CD4-positive, alpha-beta T cell (primary cell): ENCODE results near the gene TNFRSF13B. TPM values are rescaled to one million over a fixed set of nuclear protein-coding genes. Genes with fewer than 3 reads are reported as not detected.

ENCODE experiments used
- ATAC-seq: fragments of 200-7000 bp; cut with Tn5 transposase; one replicate; pipeline ENCODE4 v1.10.0; 2022; ENCODE audit warnings: mild to moderate bottlenecking; ENCODE audit not compliant: poor library complexity
- CTCF ChIA-PET: fragments of 350-600 bp; sonication (Branson Sonifier 250); formaldehyde crosslinking; loops from one replicate; lab custom pipeline; 2021; ENCODE audit warnings: antibody characterized with exemption, inconsistent platforms; lab: Charles Lee
- POLR2A ChIA-PET: fragments of 350-600 bp; sonication (Branson Sonifier 250); formaldehyde crosslinking; loops from one replicate; lab custom pipeline; 2021; ENCODE audit warnings: antibody characterized with exemption, inconsistent platforms; lab: Charles Lee
- DNase-seq, 14 experiments: peaks; one replicate each; pipeline ENCODE4 v3.0.0-alpha.2; 2013 to 2020; ENCODE audit warnings: mixed read lengths in 2 of 14
- H3K27ac ChIP-seq, 2 donors: one replicate each; pipeline versions ENCODE4 v1.5.1 to v1.7.0; 2013; ENCODE audit warnings: low read length in 2 of 2, low read depth in 1 of 2, mild to moderate bottlenecking in 1 of 2
- H3K27me3 ChIP-seq, 2 experiments: 1 replicate in 1 of 2; 2 replicates in 1 of 2; pipeline versions ENCODE4 v1.6.1 to v1.7.0; 2013; ENCODE audit warnings: low read length in 2 of 2, control low read depth in 1 of 2, mild to moderate bottlenecking in 1 of 2, moderate library complexity in 1 of 2; ENCODE audit not compliant: insufficient read depth in 2 of 2, control insufficient read depth in 1 of 2
- H3K36me3 ChIP-seq: one replicate; pipeline ENCODE4 v1.6.1; 2013; ENCODE audit warnings: low read length, control low read depth; ENCODE audit not compliant: insufficient read depth
- H3K4me1 ChIP-seq: one replicate; pipeline ENCODE4 v1.6.1; 2013; ENCODE audit warnings: low read length, control low read depth; ENCODE audit not compliant: insufficient read depth
- H3K4me3 ChIP-seq: one replicate; pipeline ENCODE4 v1.5.1; 2013; ENCODE audit warnings: mild to moderate bottlenecking, low read length, moderate library complexity
- H3K9me3 ChIP-seq, 2 experiments: 1 replicate in 1 of 2; 2 replicates in 1 of 2; pipeline versions ENCODE4 v1.6.1 to v1.7.0; 2013; ENCODE audit warnings: low read length in 2 of 2, mild to moderate bottlenecking in 2 of 2, control low read depth in 1 of 2, moderate library complexity in 1 of 2; ENCODE audit not compliant: control insufficient read depth in 1 of 2, insufficient read depth in 1 of 2
- H3K27ac Mint-ChIP-seq: one replicate; pipeline ENCODE4 v1.8.0; 2020; ENCODE audit warnings: mixed read lengths
- H3K27me3 Mint-ChIP-seq: one replicate; pipeline ENCODE4 v1.8.0; 2021; ENCODE audit warnings: mixed read lengths
- H3K36me3 Mint-ChIP-seq: one replicate; pipeline ENCODE4 v1.8.0; 2021; ENCODE audit warnings: low read depth, mixed read lengths
- H3K4me1 Mint-ChIP-seq: one replicate; pipeline ENCODE4 v1.8.0; 2021; ENCODE audit warnings: low read depth, mixed read lengths
- H3K4me3 Mint-ChIP-seq: one replicate; pipeline ENCODE4 v1.8.0; 2020; ENCODE audit warnings: mild to moderate bottlenecking, mixed read lengths
- H3K9me3 Mint-ChIP-seq: one replicate; pipeline ENCODE4 v1.8.0; 2020; ENCODE audit warnings: mixed read lengths
- intact Hi-C, 2 experiments: fragments of 100-400 bp; cut with DNase I in 1 of 2; cut with micrococcal nuclease in 1 of 2; formaldehyde crosslinking; loops; one replicate each; pipeline versions ENCODE4 v1.15.1 to v1.9.0; 2023 to 2025; cut with DNase I, micrococcal nuclease
- total RNA-seq, 174 experiments: library from RNA in 2 of 174; stranded (reverse) in 2 of 174; gene quantifications; one replicate each; pipeline ENCODE4 v1.2.3 and lab custom pipeline; 2021 to 2026
- TF ChIP-seq, protein P1 (sequence below): fragments of 200-600 bp; IDR thresholded peaks from one replicate; pipeline ENCODE4 v1.8.0; 2022; ENCODE audit warnings: antibody characterized with exemption, mild to moderate bottlenecking

TNFRSF13B gene
- total RNA-seq, 2 experiments from 2014 or later: not detected

- DNase-seq (no peak), ATAC-seq (no peak)
- peak overlapping the region; percentile 46 for H3K27ac Mint-ChIP-seq
- POLR2A ChIA-PET: no interaction called here
- intact Hi-C loops: loop anchor here in 1 of 2 experiments (5.0 kb wide), 2 partner anchors 65 to 450 kb away; no protein-coding TSS in a partner anchor
- no peaks in the 10 kb centered on the region for H3K27me3 Mint-ChIP-seq
- Histone ChIP-seq H3K4me3 (no peak overlapping the region), H3K27ac (peak overlapping the region in 1 of 2 donors; percentile 3), H3K9me3 (no peaks in the 10 kb centered on the region), H3K4me1 (peaks cover 47% of the 10 kb centered on the region), H3K27me3 (no peaks in the 10 kb centered on the region), H3K36me3 (no peaks in the 10 kb centered on the region)
- H3K4me3 Mint-ChIP-seq: peak overlapping the region; percentile 39
- no peaks in the 10 kb centered on the region for H3K9me3 Mint-ChIP-seq
- H3K36me3 Mint-ChIP-seq: no peaks in the 10 kb centered on the region
- peaks cover 43% of the 10 kb centered on the region for H3K4me1 Mint-ChIP-seq
- TF ChIP-seq, protein P1, sequence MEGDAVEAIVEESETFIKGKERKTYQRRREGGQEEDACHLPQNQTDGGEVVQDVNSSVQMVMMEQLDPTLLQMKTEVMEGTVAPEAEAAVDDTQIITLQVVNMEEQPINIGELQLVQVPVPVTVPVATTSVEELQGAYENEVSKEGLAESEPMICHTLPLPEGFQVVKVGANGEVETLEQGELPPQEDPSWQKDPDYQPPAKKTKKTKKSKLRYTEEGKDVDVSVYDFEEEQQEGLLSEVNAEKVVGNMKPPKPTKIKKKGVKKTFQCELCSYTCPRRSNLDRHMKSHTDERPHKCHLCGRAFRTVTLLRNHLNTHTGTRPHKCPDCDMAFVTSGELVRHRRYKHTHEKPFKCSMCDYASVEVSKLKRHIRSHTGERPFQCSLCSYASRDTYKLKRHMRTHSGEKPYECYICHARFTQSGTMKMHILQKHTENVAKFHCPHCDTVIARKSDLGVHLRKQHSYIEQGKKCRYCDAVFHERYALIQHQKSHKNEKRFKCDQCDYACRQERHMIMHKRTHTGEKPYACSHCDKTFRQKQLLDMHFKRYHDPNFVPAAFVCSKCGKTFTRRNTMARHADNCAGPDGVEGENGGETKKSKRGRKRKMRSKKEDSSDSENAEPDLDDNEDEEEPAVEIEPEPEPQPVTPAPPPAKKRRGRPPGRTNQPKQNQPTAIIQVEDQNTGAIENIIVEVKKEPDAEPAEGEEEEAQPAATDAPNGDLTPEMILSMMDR: no peak
- CTCF ChIA-PET: no interaction called here
Observed at GRCh38 chr17:16987066-16987829, 15.3 kb upstream of the TNFRSF13B start.

- no peak overlapping the region for H3K4me3 ChIP-seq
- no peak overlapping the region for H3K27ac ChIP-seq
- Mint-ChIP-seq H3K36me3 (no peaks in the 10 kb centered on the region), H3K4me3 (no peak overlapping the region), H3K4me1 (peaks cover 35% of the 10 kb centered on the region), H3K9me3 (no peaks in the 10 kb centered on the region), H3K27ac (peak overlapping the region; percentile 46), H3K27me3 (no peaks in the 10 kb centered on the region)
- peaks cover 43% of the 10 kb centered on the region for H3K4me1 ChIP-seq
- ChIA-PET POLR2A (no interaction called here), CTCF (no interaction called here)
- no peaks in the 10 kb centered on the region for H3K27me3 ChIP-seq
- H3K9me3 ChIP-seq: no peaks in the 10 kb centered on the region
- ATAC-seq (no peak), DNase-seq (no peak)
- intact Hi-C loops: loop anchor here in 1 of 2 experiments (5.0 kb wide), 2 partner anchors 64 to 449 kb away; no protein-coding TSS in a partner anchor
- TF ChIP-seq, protein P1: no peak
- no peaks in the 10 kb centered on the region for H3K36me3 ChIP-seq
Observed at GRCh38 chr17:16986391-16986790, 14.5 kb upstream of the TNFRSF13B start.

- Histone ChIP-seq H3K9me3 (no peaks in the 10 kb centered on the region), H3K27me3 (no peaks in the 10 kb centered on the region), H3K4me1 (no peaks in the 10 kb centered on the region), H3K36me3 (no peaks in the 10 kb centered on the region), H3K4me3 (no peak overlapping the region), H3K27ac (no peak overlapping the region)
- ChIA-PET CTCF (no interaction called here), POLR2A (no interaction called here)
- no peaks in the 10 kb centered on the region for H3K36me3 Mint-ChIP-seq
- no peaks in the 10 kb centered on the region for H3K27me3 Mint-ChIP-seq
- no peak overlapping the region for H3K4me3 Mint-ChIP-seq
- no peak for DNase-seq
- intact Hi-C loops: no loop called here
- no peaks in the 10 kb centered on the region for H3K9me3 Mint-ChIP-seq
- H3K4me1 Mint-ChIP-seq: no peaks in the 10 kb centered on the region
- TF ChIP-seq, protein P1: no peak
- no peak overlapping the region for H3K27ac Mint-ChIP-seq
- no peak for ATAC-seq
Observed at GRCh38 chr17:16981928-16982327, 10.0 kb upstream of the TNFRSF13B start.
